Femur (tissue), 1 donor: ENCODE results near the gene DDX6.
"Not testable (repeated sequence)": the region's sequence is repeated elsewhere in the genome, so short reads cannot be mapped to it uniquely, and the experiment has no call there.

Experiments
- DNase-seq: peaks from one replicate; pipeline ENCODE4 v3.0.0-alpha.2; 2017

The DDX6 gene

GRCh38 chr11:118791111-118791960, at the start of gene DDX6:
Gene DDX6, minus strand, starts transcription at chr11:118791164. Its CDS starts 4,913 bp downstream, at chr11:118786251.
- peak; percentile 94 for DNase-seq

- no peak for DNase-seq
Observed at GRCh38 chr11:118838905-118839553, 48.1 kb upstream of the DDX6 start.

- no peak for DNase-seq
Observed at GRCh38 chr11:118837868-118838267, 46.9 kb upstream of the DDX6 start.

- no peak for DNase-seq
Observed at GRCh38 chr11:118834427-118835028, 43.6 kb upstream of the DDX6 start.

- no peak for DNase-seq
Observed at GRCh38 chr11:118827118-118827517, 36.2 kb upstream of the DDX6 start.

- DNase-seq: not testable (repeated sequence)
Observed at GRCh38 chr11:118822936-118823510, 32.1 kb upstream of the DDX6 start.

GRCh38 chr11:118820412-118821357, 29.7 kb upstream of the DDX6 start:
- DNase-seq: peak; percentile 64

GRCh38 chr11:118820025-118820379, 29.0 kb upstream of the DDX6 start:
- not testable (repeated sequence) for DNase-seq

- no peak for DNase-seq
Observed at GRCh38 chr11:118819334-118820024, 28.5 kb upstream of the DDX6 start.

- no peak for DNase-seq
Observed at GRCh38 chr11:118818130-118818529, 27.2 kb upstream of the DDX6 start.

- DNase-seq: no peak
Observed at GRCh38 chr11:118813551-118813950, 22.6 kb upstream of the DDX6 start.

GRCh38 chr11:118812485-118812884, 21.5 kb upstream of the DDX6 start:
- DNase-seq: no peak

- DNase-seq: no peak
Observed at GRCh38 chr11:118807800-118808778, 17.1 kb upstream of the DDX6 start.

GRCh38 chr11:118806400-118806799, 15.4 kb upstream of the DDX6 start:
- no peak for DNase-seq

GRCh38 chr11:118804094-118804493, 13.1 kb upstream of the DDX6 start:
- no peak for DNase-seq

- no peak for DNase-seq
Observed at GRCh38 chr11:118799372-118799771, 8.4 kb upstream of the DDX6 start.

- DNase-seq: no peak
Observed at GRCh38 chr11:118797510-118797909, 6.5 kb upstream of the DDX6 start.

GRCh38 chr11:118792570-118793124, 1.7 kb upstream of the DDX6 start:
- peak; percentile 87 for DNase-seq

GRCh38 chr11:118791961-118792569, 1.1 kb upstream of the DDX6 start:
- DNase-seq: peak; percentile 37
